ENCODE data around the gene FN1.

Gene FN1

DNA sequence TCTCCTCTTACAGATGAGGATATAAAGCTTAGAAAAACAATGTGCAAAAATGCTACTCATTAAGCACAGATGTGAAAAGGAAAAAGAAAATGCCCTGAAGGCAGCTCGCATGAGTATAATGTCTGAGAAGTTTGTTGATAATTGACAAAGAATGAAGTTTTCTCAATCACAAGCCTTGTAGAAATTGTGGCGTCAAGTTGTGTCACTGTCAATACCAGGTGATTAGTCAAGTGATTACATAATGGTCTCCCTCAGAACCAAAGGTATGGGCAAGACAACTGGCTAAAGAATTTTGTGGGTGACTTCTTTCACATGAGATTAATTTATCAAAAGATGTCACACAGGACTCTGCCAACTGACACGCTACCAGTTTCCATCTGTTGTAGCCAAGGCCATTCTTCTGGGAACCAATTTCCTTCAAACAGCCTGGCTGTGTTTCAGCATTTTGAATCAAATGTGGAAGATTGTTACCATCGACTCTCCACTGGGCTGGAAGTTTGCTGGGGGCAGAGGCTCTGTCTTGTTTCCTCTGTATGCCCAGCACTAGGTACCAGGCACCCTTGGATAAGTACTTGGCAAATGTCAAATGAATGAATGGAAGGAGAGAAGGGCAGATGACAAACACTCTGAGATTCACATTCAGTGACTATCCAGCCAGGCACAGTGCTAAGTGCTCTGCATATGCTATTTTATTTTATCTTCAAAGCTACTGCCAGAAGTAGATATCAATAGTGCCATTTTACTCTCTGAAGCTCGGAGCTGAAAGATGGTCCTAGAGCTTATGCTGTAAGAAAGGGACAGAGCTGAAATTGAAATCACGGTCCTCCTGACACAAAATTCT lies 5.9 kb upstream of the FN1 start:
- no peak for DNase-seq

GRCh38 chr2:215439980-215440512 lies 4.2 kb upstream of the FN1 start:
- DNase-seq, result no peak

DNA sequence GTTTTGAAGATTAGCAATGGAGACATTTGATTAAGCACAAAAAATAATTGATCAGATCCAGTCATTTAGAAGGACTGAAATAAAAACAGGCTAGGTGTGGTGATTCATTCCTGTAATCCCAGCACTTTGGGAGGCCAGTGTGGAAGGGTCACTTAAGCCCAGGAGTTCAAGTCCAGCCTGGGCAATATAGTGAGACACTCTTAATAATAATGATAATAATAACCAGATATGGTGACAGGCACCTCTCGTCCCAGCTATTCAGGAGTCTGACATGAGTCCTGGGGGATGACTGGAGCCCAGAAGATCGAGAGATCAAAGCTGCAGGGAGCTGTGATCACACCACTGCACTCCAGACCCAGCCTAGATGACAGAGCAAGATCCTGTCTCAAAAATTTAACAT lies 3.5 kb upstream of the FN1 start:
- no peak for DNase-seq

GRCh38 chr2:215437614-215438013 lies 1.7 kb upstream of the FN1 start:
- DNase-seq, result no peak

DNA sequence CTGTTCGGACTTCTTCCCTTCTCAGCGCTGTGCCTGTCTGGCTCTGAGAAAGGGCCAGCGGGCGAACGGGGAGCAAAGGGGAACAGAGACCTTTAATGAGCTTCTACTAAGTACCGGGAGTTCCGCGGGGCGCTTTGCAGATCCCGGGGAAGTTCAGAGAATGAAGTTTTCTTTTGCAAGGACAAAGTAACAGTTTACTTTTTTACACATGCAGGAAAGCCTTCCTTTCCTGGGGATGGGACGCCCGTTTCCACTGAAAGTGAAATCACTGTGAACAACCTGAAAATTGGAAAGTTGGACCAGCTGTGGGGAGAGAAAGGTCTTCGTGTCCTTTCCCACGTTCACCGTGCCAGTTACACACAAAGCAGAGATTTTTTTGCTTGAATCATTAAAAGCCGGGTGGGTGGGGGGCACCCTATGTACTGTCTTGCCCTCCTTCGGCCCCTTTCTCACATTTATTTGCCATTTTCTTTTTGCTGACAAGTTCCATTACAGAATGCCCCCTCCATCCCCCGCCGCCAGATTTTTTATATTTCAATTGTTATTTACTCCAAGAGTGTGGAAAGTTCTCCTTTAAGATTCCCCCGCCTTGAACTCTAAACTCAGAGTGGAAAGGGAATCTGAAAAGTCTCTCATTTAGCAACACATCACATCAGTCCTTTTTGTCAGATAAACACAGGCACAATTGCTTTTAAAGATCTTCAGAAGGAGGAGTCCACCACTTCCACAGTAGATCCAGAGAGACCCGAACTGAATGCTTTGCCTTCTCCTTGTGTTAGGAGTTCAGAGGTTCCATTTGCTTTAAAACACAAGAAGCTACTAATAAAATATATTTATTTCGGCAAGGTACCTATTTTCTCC lies 1.1 kb upstream of the FN1 start:
- peak in 1 of 2 experiments; percentile 6 for DNase-seq

- no peak for DNase-seq
Observed at GRCh38 chr2:215435280-215435869, 493 bp downstream of the FN1 start.

DNA sequence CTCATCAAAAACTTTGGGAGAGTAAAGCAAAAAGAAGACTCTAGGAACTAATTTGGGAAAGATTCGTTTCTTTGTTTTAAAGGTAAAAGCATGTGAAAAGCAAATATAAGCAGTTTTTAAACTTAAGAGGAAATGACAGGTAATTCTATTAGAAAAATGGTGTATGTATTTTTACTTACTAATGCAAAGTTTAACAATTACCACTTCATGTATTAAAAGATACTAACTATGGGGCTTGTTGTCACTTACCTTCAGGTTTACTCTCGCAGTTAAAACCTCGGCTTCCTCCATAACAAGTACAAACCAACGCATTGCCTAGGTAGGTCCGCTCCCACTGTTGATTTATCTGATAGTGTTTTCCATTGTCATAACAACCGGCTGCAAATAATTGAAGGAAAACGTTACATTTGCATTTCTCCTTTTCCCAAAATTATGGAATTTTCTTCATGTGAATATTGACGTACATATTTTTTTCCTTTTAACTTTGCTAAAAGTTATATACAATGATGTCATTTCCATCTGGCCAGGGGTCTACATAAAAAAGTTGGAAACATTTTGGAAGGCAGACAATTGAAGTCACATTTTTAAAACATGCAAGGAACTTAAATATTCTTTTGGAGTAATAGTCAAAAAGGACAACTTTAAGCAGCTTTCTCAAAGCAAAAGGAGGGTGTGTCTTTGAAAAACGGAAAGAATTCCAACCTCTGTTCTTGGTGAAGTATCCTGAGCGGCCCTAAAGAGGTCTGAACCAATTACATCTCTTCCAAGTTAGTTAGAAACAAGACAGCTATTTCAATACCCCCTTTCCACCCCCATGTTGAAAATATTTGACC lies 1.2 kb downstream of the FN1 start:
- no peak for DNase-seq

DNA sequence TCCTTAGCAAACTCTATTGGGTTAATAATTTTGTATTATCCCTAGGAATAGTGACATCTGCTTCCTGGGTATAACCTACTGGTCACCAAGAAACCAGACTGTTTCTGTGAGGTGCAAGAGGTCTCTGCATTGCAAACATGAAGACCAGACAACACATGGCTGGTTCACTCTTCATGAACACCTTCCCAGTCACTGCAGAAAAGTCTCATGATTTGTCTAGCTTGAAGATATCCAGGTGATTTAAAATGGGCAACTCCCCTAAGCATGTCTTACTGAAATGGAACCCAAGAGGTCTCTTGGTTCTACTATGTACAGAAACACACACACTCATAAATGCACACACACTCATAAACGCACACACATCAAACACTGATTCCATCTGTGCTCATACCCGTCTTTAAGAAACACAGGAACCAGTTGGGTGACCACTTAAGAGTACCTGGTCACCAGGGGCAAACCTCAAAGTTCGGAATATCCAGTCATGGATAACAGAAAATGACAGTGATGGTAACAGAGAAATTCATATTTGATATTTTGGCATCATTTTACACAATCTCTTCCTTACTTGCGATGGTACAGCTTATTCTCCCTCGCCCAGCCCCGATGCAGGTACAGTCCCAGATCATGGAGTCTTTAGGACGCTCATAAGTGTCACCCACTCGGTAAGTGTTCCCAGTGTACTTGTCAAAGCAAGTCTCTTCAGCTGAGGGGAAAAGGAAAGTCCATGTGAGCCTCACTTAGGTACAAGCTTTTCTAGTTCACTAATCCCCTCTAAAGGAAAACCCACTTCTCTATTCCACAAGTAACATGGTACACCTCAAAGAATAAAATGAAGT lies 2.9 kb downstream of the FN1 start:
- DNase-seq, result no peak

DNA sequence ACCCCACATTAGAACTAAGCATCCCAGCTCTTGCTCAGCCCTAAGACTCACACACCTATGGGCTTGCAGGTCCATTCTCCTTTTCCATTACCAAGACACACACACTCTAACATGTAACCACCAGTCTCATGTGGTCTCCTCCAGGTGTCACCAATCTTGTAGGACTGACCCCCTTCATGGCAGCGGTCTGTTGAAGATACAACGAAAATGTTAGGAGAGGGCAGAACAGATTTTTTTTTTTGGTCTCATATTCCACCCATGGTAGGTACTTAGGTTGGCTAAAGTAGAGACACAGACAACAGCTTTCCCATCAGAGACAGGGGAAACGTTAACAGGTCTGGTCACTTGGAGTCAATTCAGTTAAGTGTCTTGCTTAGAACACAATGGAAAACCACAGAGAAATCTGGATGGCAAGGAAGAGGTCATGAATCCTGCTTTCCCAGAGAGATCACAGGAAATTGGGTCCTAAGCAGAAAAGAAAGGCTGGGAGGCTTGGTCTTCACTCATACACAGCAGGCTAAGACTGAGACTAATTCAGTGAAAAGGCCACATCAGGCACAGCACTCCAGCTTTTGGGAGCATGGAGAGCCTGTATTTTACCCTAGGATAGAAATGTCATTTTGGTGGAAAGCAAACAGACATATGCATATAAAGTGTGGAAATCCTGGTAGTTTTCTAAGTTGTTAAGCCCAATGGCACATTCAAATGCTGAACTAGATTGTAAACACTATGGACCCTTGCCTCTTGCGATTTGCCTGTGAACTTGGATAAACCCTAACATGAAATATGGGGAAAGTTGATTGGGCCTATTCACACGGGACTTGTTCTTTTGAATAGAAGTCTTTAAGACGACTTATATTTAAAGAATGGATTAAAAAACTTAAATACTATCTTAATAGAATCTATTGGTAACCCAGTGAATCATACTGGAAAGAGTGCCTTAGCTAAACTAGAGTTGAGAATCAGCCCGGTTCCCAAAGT lies 3.8 kb downstream of the FN1 start:
- no peak for DNase-seq

DNA sequence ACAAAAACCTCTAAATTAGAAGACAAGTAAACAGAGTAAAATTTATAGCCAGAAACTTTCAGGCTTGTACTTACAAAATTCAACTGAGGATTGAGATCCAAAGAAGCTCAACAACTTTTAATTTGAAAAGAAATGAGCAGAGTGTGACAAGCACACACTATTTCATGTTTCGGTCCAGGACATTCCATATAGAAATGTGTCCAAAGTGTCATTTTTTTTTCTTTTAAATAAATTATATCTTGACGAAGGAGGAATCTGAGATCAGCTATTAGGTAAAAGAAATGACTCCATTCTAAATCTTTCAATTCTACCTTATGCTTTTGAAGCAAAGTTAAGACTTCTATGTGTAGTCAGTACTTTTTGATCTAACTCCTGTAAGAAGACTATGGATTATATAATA lies 4.6 kb downstream of the FN1 start:
- DNase-seq, result no peak

DNA sequence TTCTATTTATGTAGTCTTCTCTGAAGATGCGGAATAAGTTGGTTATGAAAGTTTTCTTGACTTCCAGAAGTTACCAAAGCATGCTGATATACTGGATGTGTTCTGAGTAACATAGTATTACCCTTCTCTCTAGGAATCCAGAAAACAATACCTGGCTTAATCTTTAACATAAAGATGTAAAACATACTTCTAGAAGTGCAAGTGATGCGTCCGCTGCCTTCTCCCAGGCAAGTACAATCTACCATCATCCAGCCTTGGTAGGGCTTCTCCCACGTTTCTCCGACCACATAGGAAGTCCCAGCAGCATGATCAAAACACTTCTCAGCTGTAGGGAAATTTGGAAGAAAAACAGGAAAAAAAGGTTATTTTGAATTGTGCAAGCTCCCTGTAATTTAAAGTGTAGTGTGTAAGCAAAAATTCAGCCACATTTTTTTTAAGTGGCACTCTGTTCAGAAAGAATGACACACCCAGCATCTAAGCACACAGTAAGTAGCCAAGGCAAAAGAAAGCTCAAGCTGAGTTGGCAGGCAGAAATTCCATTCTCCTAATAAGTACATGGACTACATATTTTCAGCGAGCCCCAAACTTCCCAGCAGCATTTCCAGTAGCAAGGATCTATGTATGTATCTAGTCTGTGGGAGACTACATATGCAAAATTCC lies 5.2 kb downstream of the FN1 start:
- DNase-seq, result no peak

DNA sequence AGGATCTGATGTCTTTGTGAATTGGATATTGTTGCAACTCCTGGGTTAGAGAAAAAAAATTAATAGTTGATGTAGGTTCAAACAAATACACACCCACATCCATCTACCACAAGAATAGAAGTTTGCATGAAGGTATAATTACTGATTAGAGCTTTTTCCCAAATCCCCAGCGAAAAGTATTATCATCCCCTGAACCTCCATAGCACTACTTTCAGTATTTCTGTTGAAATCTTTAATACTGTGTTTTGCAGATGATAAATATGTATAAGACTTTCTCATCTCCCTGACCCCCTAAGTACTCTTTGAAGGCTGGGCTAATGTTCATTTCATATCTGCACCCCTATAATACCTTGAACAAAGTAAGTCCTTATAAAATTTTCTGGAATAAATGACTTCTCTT lies 6.4 kb downstream of the FN1 start:
- DNase-seq, result no peak

DNA sequence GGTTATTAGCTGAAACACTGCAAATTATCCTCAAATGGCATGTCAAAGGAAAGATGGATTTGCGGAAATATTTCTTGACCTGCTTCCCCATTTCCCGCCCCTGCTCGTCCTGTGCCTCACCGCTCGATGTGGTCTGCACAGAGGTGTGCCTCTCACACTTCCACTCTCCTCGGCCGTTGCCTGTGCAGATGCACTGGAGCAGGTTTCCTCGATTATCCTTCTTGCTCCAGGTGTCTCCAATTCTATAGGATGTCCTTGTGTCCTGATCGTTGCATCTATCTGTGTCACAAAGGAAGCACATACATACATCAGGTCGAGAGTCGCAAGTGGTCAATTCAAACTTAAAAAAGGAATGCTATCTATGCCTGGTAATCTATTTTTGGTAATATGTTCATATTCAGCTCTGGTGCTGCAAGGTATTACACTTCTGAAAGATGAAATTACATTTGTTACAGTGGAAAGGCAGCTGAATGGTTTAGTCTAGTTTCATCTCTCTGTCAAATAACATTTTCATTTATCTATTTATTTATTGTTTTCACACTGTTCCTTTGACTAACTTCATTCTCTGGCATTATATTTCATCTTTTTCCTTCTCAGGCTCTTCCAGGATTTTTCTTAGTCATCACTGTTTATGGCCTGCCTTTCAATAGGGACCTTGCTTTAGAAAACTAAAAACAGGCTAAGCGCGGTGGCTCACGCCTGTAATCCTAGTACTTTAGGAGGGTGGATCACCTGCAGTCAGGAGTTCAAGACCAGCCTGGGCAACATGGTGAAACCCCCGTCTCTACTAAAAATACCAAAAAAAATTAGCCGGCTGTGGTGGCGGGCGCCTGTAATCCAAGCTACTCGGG lies 7.6 kb downstream of the FN1 start:
- DNase-seq, result no peak

DNA sequence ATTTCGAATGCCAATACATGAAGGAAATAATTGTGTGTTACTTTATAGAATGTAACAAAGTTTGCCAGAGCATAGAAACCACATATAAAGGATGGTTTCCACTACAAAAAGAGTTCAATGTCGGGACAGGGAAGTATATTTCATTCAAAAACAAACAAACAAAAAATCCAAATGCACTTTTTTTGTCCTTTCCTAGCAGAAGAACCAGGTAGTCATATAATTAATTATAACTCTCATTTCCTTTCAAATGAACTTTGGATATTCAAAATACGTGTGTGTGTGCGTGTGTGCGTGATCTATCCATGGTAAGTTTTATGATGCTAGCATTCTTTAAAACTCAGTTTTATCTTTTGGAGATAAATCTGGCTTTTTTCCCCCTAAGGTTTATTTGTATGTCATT lies 8.3 kb downstream of the FN1 start:
- no peak for DNase-seq

- DNase-seq, result peak in 1 of 2 experiments; percentile 13
Observed at GRCh38 chr2:215425021-215425782, 10.7 kb downstream of the FN1 start.

DNA sequence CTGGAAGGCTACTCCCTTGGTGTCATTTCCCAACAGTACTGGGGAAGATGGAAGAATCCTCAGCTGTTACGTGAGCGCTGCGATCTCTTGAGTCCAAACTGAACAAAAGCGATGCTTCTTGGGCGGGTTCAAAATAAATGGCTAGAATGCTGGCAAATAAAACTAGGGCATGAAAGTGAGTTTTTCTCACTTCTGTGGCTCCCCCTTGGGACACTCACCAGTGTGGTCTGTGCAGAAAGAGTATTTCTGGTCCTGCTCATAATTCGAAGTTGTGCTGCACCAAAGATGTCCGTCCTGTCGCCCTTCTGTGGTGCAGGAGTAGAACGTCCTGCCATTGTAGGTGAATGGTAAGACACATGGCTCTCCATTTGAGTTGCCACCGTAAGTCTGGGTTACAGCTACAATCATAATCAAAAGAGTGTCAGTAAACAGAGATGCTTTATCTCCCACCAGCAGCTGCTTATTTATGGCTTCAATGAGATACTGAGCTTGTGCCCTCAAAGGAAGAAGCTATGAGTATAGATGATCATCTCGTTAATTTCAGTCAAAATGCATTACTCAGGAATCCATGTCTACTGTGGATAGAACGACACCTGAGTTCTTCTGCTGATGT lies 11.8 kb downstream of the FN1 start:
- no peak for DNase-seq

DNA sequence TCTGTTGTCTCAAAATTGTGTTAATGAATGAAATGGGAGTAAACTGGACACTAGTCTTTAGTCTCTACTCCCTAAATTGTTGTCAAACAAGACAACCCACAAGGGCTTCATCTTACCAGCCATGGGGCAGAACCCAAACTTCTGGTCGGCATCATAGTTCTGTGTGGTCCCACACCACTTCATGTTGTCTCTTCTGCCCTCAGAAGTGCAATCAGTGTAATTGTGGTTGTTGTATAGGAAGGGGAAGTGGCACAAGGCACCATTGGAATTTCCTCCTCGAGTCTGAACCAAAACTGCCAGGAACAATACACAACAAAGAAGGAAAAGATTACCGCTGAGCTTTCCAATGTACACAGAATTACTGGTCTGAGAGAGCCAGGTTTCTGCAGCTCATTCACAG lies 12.6 kb downstream of the FN1 start:
- no peak for DNase-seq

DNA sequence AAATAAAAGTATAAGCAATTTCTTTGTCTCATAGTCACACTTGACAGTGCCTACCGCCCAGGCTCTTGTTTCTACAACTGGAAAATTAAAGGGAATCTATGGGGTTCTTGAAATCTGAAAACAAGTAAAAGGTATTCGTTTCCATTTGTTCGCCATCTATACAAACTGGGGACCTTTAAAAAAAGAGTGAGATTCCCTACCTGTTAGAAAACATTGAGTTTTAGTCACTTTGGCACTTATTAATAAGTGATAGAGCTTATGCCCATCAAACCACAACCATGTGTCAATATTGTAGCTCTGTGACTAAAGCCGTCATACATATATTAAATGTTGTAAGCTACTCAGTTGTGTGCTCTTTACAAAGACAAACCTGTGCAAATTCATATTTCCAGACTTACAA lies 13.2 kb downstream of the FN1 start:
- DNase-seq, result no peak
